Islet of Langerhans (tissue), 1 donor: ENCODE results near the gene HLA-DOA.

Source experiments
- FAIRE-seq: peaks from one replicate; lab custom pipeline; 2011; peaks lifted over from hg19 to GRCh38; lab: Jason Lieb, UNC

HLA-DOA gene

GRCh38 chr6:33015798-33016197, 6.4 kb upstream of the HLA-DOA start:
- FAIRE-seq = no peak

GRCh38 chr6:33014841-33015634, 5.6 kb upstream of the HLA-DOA start:
- peak; percentile 97 for FAIRE-seq

GRCh38 chr6:33013608-33014007, 4.2 kb upstream of the HLA-DOA start:
- FAIRE-seq = no peak

GRCh38 chr6:33010356-33010755, 965 bp upstream of the HLA-DOA start:
- no peak for FAIRE-seq

GRCh38 chr6:33007831-33008400, 1.5 kb downstream of the HLA-DOA start:
- no peak for FAIRE-seq

GRCh38 chr6:33004940-33005339, 4.5 kb downstream of the HLA-DOA start:
- no peak for FAIRE-seq

- no peak for FAIRE-seq
Observed at GRCh38 chr6:33001685-33002084, 7.7 kb downstream of the HLA-DOA start.

GRCh38 chr6:33000055-33000454, 9.3 kb downstream of the HLA-DOA start:
- no peak for FAIRE-seq

- FAIRE-seq = no peak
Observed at GRCh38 chr6:32995448-32995847, 13.9 kb downstream of the HLA-DOA start.

- FAIRE-seq = no peak
Observed at GRCh38 chr6:32993363-32993973, 15.9 kb downstream of the HLA-DOA start.

GRCh38 chr6:32991972-32992371, 17.4 kb downstream of the HLA-DOA start:
- no peak for FAIRE-seq

GRCh38 chr6:32989368-32989767, 20.0 kb downstream of the HLA-DOA start:
- no peak for FAIRE-seq

- peak; percentile 38 for FAIRE-seq
Observed at GRCh38 chr6:32984622-32985389, 24.6 kb downstream of the HLA-DOA start.

GRCh38 chr6:32983964-32984621, 25.3 kb downstream of the HLA-DOA start:
- FAIRE-seq = no peak

GRCh38 chr6:32983493-32983848, 25.9 kb downstream of the HLA-DOA start:
- FAIRE-seq = no peak

- no peak for FAIRE-seq
Observed at GRCh38 chr6:32982702-32983492, 26.5 kb downstream of the HLA-DOA start.

- no peak for FAIRE-seq
Observed at GRCh38 chr6:32982084-32982701, 27.2 kb downstream of the HLA-DOA start.

- FAIRE-seq = no peak
Observed at GRCh38 chr6:32980488-32981038, 28.8 kb downstream of the HLA-DOA start.

- no peak for FAIRE-seq
Observed at GRCh38 chr6:32979720-32980487, 29.5 kb downstream of the HLA-DOA start.

GRCh38 chr6:32977953-32978324, 31.5 kb downstream of the HLA-DOA start:
- no peak for FAIRE-seq
